Aorta (tissue), 5 donors: ENCODE results near the gene GPR137. TPM values are rescaled to one million over a fixed set of nuclear protein-coding genes. Genes with fewer than 3 reads are reported as not detected.
A peak's percentile ranks its signal among the peaks of the same experiment; 100 is the strongest.

ENCODE experiments used
- ATAC-seq: fragments of 200-7000 bp; cut with Tn5 transposase; one replicate; pipeline ENCODE4 v1.9.1; 2022; ENCODE audit warnings: moderate library complexity; ENCODE audit not compliant: low FRiP score
- DNase-seq, 2 donors: peaks; one replicate each; pipeline ENCODE4 v3.0.0-alpha.2; 2020
- H3K27ac ChIP-seq, 2 donors: one replicate each; pipeline ENCODE4 v1.5.1; 2013; ENCODE audit warnings: low read length in 2 of 2, mild to moderate bottlenecking in 2 of 2, moderate library complexity in 2 of 2, control low read depth in 1 of 2, inconsistent platforms in 1 of 2, low read depth in 1 of 2
- H3K27me3 ChIP-seq, 2 donors: one replicate each; pipeline ENCODE4 v1.6.1; 2013; ENCODE audit warnings: control low read depth in 1 of 2, low read length in 1 of 2, mild to moderate bottlenecking in 1 of 2, moderate library complexity in 1 of 2; ENCODE audit not compliant: insufficient read depth in 2 of 2, control insufficient read depth in 1 of 2
- H3K36me3 ChIP-seq, 2 donors: one replicate each; pipeline ENCODE4 v1.6.1; 2013; ENCODE audit warnings: control low read depth in 1 of 2, low read length in 1 of 2, mild to moderate bottlenecking in 1 of 2; ENCODE audit not compliant: insufficient read depth in 2 of 2, control insufficient read depth in 1 of 2
- H3K4me1 ChIP-seq, 2 donors: one replicate each; pipeline ENCODE4 v1.6.1; 2013; ENCODE audit warnings: low read length in 2 of 2, control low read depth in 1 of 2, mild to moderate bottlenecking in 1 of 2, moderate library complexity in 1 of 2; ENCODE audit not compliant: insufficient read depth in 2 of 2, control insufficient read depth in 1 of 2
- H3K4me3 ChIP-seq, 2 donors: one replicate each; pipeline ENCODE4 v1.5.1; 2013; ENCODE audit warnings: low read length in 2 of 2, control low read depth in 1 of 2, mild to moderate bottlenecking in 1 of 2
- H3K9me3 ChIP-seq: one replicate; pipeline ENCODE4 v1.6.1; 2013; ENCODE audit warnings: mild to moderate bottlenecking, low read length; ENCODE audit not compliant: control insufficient read depth
- WGBS, 2 donors: extraction: QIAGEN DNeasy Blood & Tissue Kit; methylation state at CpG; one replicate each; pipeline ENCODE4 v1.1.7; 2013; 5-methylcytosine and 5-hydroxymethylcytosine counted together
- intact Hi-C, 2 donors: fragments of 100-400 bp; cut with DNase I; formaldehyde crosslinking; loops; one replicate each; pipeline versions ENCODE4 v1.14.2 to v1.15.0; 2022
- polyA plus RNA-seq, 2 donors: library from polyadenylated mRNA; stranded (reverse); fragments of 200-250 nt; gene quantifications; one replicate each; pipeline ENCODE4 v1.2.3, GENCODE V29; 2013
- total RNA-seq, 2 donors: library from RNA; stranded (reverse); fragmentation: NEBNext Ultra II Directional; extraction: Animal tissue kit (Norgen Biotek cat#: 25700); gene quantifications; one replicate each; pipeline ENCODE4 v1.2.1, GENCODE V29; 2021
- donor health status: healthy with polysubstance abuse.
- donor health status: Bipolar disorder and iron deficiency.
- donor health status: DM: no; HTN: no; CAD: no.
- donor health status: DM: no; HTN: no; CAD: no.
- donor health status: DM: yes; HTN: yes; CAD: no.

GPR137 gene
- total and polyA plus RNA-seq, 4 donors, result 19.7 to 40.3 (median 27.1) TPM

DNA sequence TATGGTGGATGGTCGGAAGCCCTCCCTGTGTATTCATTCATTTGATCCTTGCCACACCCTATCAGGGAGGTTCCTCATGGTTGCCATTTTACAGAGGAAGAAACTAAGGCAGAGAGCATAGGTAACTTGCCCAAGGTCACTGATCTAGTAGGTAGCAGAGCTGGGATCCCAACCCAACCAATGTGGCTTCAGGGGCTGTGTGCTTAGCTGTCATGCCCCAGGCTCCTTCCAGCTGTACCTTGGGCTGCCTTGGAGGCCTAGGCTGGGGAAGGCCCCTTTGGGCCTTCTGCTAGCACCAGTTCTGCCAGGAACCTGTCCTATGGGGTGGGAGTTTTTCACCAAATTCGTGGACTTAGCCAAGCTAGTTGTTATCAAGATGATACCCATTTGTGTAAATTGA lies 9.8 kb upstream of the GPR137 start:
- peaks cover 0 to 2% of the 10 kb centered on the region in 2 donors for H3K36me3 ChIP-seq
- 79 to 88% methylated on average over 2 of the region's 2 CpGs for WGBS, 2 donors
- no peaks in the 10 kb centered on the region for H3K27me3 ChIP-seq
- H3K4me1 ChIP-seq, result no peaks in the 10 kb centered on the region
- intact Hi-C loops, result no loop called here
- H3K27ac ChIP-seq, result no peak overlapping the region
- H3K9me3 ChIP-seq, result no peaks in the 10 kb centered on the region
- H3K4me3 ChIP-seq, result no peak overlapping the region
- ATAC-seq, result no peak
- no peak for DNase-seq

DNA sequence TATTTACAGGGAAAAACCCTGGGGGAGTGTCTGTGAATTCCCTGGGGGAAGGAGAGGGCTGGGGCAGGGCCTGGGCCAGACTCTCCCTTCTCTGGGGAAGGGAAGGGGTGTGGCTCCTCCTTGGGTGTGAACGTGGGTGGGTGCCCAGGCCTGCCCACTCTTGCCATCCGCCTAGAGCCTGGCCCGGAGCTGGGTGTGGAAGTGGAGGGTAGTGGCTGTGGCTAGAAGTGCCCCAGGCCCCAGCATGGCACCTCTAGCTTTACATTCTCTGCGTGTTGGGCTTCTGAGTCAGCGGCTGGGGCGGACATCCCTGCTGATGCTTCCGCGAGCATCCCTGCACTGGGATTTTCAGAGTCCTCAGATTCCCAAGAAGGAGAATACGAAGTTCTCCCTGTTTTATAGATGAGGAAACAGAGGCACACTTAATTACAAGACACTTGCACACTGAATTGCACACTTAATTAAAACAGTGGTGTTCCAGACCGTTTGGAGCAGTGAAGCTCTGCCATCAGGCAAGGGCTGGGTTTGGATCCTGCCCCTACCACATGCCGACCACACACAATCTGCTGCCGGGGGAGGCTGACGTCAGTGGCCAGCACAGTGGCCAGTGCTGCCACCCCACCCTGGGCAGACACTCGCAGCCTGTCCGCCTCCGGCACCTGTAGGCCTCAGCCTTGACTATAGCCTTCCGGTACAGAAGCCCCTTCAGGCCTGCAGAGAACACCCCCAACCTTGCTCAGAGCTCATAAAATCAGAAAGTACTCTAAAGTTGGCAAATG lies 8.8 kb upstream of the GPR137 start:
- Histone ChIP-seq H3K9me3 (no peaks in the 10 kb centered on the region), H3K27ac (no peak overlapping the region), H3K4me3 (no peak overlapping the region), H3K36me3 (peaks cover 0 to 2% of the 10 kb centered on the region in 2 donors), H3K4me1 (no peaks in the 10 kb centered on the region), H3K27me3 (no peaks in the 10 kb centered on the region)
- intact Hi-C loops, result no loop called here
- 75 to 76% methylated on average over 17 of the region's 17 CpGs for WGBS, 2 donors
- DNase-seq, result no peak
- no peak for ATAC-seq

DNA sequence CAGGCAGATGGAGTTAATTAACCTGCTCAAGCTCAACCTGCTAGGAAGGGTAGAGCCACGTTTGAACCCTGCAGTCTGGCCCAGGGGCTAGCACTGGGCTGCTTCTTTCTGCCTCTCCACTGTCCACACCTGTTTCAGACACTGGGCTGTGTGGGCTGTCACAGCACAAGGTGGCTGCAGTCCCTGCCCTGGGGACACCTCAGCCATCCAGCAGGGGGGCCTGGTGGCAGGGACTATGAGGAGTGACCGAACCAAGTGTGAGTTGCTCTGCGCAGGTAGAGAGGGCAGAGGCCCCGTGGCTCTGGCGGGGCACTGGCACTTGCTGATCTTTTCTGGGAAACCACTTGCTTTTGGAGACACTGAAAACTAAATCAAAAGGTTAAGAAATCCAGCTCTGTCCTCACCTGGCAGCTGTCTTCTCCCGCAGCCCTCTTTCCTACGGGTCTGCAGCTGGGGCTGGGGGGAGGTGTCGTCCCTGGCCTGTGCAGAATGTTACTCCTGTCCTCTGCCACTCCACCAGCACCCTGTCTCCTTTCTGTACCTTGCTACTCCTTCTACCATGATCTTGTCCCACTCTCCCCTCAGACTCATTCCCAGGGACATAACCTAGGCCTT lies 7.0 kb upstream of the GPR137 start:
- ATAC-seq (no peak), DNase-seq (no peak)
- H3K4me3 ChIP-seq, result no peak overlapping the region
- intact Hi-C loops, result no loop called here
- no peak overlapping the region for H3K27ac ChIP-seq
- no peaks in the 10 kb centered on the region for H3K9me3 ChIP-seq
- H3K36me3 ChIP-seq, result peaks cover 0 to 2% of the 10 kb centered on the region in 2 donors
- no peaks in the 10 kb centered on the region for H3K27me3 ChIP-seq
- H3K4me1 ChIP-seq, result no peaks in the 10 kb centered on the region
- WGBS, 2 donors, result 82 to 85% methylated on average over 8 of the region's 8 CpGs

DNA sequence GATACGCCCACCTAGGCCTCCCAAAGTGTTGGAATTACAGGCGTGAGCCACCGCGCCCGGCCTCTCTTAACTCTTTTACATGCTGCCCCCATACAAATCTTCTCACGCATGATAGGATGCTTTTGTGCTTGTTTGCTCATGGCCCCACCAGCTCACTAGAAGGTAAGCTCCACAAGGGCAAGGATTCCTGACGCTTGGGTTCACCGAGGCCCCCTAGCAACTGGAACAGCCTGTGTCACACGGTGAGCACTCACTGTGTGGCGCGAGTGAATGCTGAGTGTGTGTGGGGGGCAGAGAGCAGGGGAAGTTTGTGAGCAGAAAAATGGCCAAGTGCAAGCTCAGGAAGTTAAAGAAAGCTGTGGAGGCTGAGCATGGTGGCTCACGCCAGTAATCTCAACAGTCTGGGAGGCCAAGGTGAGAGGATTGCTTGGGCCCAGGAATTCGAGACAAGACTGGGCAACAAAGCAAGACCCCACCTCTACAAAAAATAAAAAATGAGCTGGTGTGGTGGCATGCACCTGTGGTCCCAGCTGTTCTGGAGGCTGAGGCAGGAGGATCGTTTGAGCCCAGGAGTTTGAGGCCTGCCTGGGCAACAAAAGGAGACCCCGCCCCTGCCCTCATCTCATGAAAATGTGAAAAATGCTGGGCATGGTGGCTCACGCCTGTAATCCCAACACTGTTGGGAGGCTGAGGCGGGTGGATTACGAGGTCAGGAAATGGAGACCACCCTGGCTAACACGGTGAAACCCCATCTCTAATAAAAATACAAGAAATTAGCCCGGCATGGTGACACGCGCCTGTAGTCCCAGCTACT lies 3.5 kb upstream of the GPR137 start:
- DNase-seq, result no peak
- H3K27me3 ChIP-seq, result no peaks in the 10 kb centered on the region
- no peaks in the 10 kb centered on the region for H3K36me3 ChIP-seq
- no peaks in the 10 kb centered on the region for H3K4me1 ChIP-seq
- H3K4me3 ChIP-seq, result no peak overlapping the region
- no peak for ATAC-seq
- WGBS, 2 donors, result 92 to 93% methylated on average over 22 of the region's 22 CpGs
- intact Hi-C loops, result no loop called here
- H3K9me3 ChIP-seq, result no peaks in the 10 kb centered on the region
- H3K27ac ChIP-seq, result no peak overlapping the region

DNA sequence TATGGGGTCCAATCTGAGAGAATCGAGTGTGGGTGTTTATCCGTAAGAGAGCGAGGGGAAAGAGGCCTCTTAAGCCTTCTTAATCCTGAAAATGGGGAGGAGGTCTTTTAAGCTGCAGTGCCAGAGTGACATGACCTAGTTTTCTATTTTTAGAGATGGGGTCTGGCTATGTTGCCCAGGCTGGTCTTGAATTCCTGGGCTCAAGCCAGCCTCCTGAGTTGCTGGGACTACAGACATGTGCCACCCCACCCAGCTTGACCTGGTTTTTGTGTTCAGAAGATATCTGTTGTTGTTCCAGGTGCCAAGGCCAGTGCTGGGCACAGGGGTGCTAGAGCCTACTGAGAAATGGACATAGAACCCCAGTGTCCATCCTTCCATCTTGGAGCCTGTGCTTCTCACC lies 2.6 kb upstream of the GPR137 start:
- intact Hi-C loops, result no loop called here
- Histone ChIP-seq H3K9me3 (no peaks in the 10 kb centered on the region), H3K27me3 (no peaks in the 10 kb centered on the region), H3K36me3 (no peaks in the 10 kb centered on the region), H3K4me3 (no peak overlapping the region), H3K4me1 (no peaks in the 10 kb centered on the region), H3K27ac (no peak overlapping the region)
- 81 to 95% methylated on average over 3 of the region's 3 CpGs for WGBS, 2 donors
- no peak for ATAC-seq
- DNase-seq, result no peak

DNA sequence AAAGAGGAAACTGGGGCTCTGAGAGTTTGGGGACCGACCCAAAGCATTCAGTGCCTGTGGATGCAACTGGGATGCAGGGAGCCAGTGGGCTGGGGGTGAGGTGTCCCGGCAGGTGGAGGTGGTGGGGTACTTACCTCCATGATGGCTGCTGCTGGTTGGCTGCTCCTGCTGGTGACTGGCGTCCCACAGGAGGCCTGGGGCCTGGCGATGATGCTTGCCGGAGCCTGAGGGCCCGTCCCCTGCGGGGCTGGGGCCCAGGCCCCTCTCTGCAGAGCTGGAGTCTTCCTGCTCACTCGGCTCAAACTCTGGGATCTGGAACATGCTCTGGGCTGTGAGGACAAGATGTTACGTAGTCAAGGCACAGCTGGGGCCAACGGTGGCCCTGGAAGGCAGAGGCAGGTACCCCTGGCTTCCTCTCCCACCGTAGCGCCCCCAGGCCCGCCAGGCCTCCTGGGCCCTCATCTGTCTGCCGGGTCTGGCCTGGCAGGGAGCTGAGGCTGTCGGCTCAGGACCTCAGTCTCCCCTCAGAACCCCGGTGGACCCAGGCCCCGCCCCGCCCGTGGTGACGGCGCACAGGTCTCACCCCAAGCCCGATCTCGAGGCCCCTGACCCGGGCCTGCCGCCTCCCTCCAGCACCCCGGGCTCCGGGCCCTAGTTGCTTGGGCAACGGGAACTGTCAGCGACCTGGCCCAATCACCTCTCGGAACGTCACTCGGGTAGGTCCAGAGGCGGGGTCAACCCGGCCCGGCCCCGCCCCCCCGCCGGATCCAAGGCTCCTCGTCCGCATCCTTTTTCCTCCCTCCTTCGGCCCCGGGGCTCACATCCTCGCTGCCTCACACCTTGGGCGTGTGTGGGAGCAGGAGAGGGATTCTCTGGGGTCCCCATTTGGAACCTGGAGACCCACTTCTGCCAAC lies 1.3 kb upstream of the GPR137 start, which contains the start of gene BAD:
TSS of gene BAD (minus strand) at position 618 of the 914 bp plus-strand sequence. CDS start at position 321, 297 bp downstream.
- DNase-seq (peak; percentile 97 to 98), ATAC-seq (peak; percentile 94)
- H3K4me1 ChIP-seq, result no peaks in the 10 kb centered on the region
- H3K27me3 ChIP-seq, result no peaks in the 10 kb centered on the region
- 2% methylated on average over 39 to 44 of the region's 44 CpGs for WGBS, 2 donors
- no peaks in the 10 kb centered on the region for H3K9me3 ChIP-seq
- H3K36me3 ChIP-seq, result no peaks in the 10 kb centered on the region
- intact Hi-C loops, result no loop called here
- peak within 1 kb of the TSS; percentile 77 to 88 for H3K4me3 ChIP-seq
- H3K27ac ChIP-seq, result peak within 1 kb of the TSS; percentile 5 to 72

DNA sequence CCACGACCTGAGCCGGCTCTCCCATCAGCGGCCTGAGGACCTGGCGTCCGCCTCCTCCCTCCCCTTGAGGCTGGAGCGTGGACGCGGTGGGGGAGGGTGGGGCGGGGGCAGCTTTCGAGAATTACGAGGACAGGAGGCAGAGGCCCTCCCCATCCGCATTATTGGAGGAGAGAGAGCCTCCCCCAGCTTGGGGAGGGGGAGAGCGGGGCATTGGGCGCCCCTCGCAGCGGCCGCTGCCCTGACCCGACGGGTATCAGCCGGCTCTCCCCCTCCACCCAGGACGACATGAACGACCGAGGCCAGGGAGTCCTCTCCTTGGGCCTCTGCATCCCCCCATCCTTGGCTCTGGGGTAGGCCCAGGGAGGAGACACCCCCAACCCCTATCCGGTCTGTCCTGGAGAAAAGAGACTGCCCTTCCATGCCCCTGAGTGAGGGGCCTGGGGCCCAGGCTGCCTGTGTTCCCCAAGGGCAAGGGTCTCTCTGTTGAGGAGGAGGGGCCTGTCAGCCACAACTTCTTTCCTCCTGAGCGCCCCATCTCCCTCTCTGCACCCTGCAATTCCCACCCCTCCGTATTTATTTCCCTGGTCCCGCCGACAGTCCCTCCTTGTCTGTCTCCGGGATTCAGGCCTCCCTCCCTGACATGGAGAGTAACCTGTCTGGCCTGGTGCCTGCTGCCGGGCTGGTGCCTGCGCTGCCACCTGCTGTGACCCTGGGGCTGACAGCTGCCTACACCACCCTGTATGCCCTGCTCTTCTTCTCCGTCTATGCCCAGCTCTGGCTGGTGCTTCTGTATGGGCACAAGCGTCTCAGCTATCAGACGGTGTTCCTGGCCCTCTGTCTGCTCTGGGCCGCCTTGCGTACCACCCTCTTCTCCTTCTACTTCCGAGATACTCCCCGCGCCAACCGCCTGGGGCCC lies 495 bp downstream of the GPR137 start:
- Histone ChIP-seq H3K9me3 (no peaks in the 10 kb centered on the region), H3K27ac (no peak overlapping the region), H3K4me3 (peak overlapping the region; percentile 55 to 77), H3K27me3 (no peaks in the 10 kb centered on the region), H3K4me1 (no peaks in the 10 kb centered on the region), H3K36me3 (no peaks in the 10 kb centered on the region)
- ATAC-seq (no peak), DNase-seq (no peak)
- 24 to 31% methylated on average over 30 to 40 of the region's 40 CpGs for WGBS, 2 donors
- intact Hi-C loops, result no loop called here
